Measurements from ENCODE around the gene DUOXA2.

The DUOXA2 gene

DNA sequence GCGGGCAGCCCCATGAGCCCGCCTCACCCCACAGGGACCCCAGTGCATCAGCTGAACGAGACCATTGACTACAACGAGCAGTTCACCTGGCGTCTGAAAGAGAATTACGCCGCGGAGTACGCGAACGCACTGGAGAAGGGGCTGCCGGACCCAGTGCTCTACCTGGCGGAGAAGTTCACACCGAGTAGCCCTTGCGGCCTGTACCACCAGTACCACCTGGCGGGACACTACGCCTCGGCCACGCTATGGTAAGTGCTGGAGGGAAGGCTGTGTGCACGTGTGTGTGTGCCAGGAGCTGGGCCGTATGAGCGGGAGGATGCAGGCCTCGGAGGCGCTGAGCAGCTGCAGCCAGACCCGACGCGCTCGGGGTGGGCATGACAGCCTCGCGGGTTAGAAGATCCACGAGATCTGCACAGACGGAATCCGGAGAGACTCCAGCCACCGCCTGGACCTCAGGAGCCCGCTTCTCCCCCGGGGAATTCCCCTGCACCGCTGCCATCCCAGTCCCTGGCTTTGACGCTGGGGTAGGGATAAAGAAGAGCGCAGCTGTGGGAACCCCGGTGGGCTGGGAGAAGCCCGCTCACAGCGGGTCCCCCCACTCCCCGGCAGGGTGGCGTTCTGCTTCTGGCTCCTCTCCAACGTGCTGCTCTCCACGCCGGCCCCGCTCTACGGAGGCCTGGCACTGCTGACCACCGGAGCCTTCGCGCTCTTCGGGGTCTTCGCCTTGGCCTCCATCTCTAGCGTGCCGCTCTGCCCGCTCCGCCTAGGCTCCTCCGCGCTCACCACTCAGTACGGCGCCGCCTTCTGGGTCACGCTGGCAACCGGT, 2.6 kb downstream of the DUOXA2 start:
- no peak for ATAC-seq
- TF ChIP-seq TCF4 (CRISPR knock-in tag; IDR thresholded peaks at IDR 0.05; ENCODE audit: borderline replicate concordance): no peak
- TF ChIP-seq, protein P1, sequence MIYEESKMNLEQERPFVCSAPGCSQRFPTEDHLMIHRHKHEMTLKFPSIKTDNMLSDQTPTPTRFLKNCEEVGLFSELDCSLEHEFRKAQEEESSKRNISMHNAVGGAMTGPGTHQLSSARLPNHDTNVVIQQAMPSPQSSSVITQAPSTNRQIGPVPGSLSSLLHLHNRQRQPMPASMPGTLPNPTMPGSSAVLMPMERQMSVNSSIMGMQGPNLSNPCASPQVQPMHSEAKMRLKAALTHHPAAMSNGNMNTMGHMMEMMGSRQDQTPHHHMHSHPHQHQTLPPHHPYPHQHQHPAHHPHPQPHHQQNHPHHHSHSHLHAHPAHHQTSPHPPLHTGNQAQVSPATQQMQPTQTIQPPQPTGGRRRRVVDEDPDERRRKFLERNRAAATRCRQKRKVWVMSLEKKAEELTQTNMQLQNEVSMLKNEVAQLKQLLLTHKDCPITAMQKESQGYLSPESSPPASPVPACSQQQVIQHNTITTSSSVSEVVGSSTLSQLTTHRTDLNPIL (CRISPR knock-in tag; IDR thresholded peaks at IDR 0.05; ENCODE audit: low read depth): no peak
- TF ChIP-seq ZC3H10 (CRISPR knock-in tag; IDR thresholded peaks at IDR 0.05): no peak
- TF ChIP-seq ZFP30 (CRISPR knock-in tag; IDR thresholded peaks at IDR 0.05): no peak
- TF ChIP-seq ZNF565 (CRISPR knock-in tag; conservative IDR thresholded peaks at IDR 0.05; ENCODE audit: low read depth): no peak
- no peak for TF ChIP-seq GLIS3 (CRISPR knock-in tag; IDR thresholded peaks at IDR 0.05)
- no peak for TF ChIP-seq CSDC2 (CRISPR knock-in tag; IDR thresholded peaks at IDR 0.05)
- TF ChIP-seq ZFP3 (CRISPR knock-in tag; IDR thresholded peaks at IDR 0.05): no peak
- TF ChIP-seq OSR1 (CRISPR knock-in tag; IDR thresholded peaks at IDR 0.05): no peak
- TF ChIP-seq BACH2 (CRISPR knock-in tag; IDR thresholded peaks at IDR 0.05; ENCODE audit: borderline replicate concordance): no peak
- no peak for TF ChIP-seq ZNF8 (CRISPR knock-in tag; IDR thresholded peaks at IDR 0.05)
- TF ChIP-seq, protein P2, sequence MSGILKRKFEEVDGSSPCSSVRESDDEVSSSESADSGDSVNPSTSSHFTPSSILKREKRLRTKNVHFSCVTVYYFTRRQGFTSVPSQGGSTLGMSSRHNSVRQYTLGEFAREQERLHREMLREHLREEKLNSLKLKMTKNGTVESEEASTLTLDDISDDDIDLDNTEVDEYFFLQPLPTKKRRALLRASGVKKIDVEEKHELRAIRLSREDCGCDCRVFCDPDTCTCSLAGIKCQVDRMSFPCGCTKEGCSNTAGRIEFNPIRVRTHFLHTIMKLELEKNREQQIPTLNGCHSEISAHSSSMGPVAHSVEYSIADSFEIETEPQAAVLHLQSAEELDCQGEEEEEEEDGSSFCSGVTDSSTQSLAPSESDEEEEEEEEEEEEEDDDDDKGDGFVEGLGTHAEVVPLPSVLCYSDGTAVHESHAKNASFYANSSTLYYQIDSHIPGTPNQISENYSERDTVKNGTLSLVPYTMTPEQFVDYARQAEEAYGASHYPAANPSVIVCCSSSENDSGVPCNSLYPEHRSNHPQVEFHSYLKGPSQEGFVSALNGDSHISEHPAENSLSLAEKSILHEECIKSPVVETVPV (CRISPR knock-in tag; IDR thresholded peaks at IDR 0.05): no peak
- no peak for TF ChIP-seq TOX (CRISPR knock-in tag; IDR thresholded peaks at IDR 0.05; ENCODE audit: borderline replicate concordance)
- TF ChIP-seq SNAI2 (CRISPR knock-in tag; IDR thresholded peaks at IDR 0.05): no peak
- no peak for TF ChIP-seq ESRRG (CRISPR knock-in tag; IDR thresholded peaks at IDR 0.05)
- TF ChIP-seq PPARA (CRISPR knock-in tag; IDR thresholded peaks at IDR 0.05; ENCODE audit: borderline replicate concordance): no peak
- TF ChIP-seq, protein P3, sequence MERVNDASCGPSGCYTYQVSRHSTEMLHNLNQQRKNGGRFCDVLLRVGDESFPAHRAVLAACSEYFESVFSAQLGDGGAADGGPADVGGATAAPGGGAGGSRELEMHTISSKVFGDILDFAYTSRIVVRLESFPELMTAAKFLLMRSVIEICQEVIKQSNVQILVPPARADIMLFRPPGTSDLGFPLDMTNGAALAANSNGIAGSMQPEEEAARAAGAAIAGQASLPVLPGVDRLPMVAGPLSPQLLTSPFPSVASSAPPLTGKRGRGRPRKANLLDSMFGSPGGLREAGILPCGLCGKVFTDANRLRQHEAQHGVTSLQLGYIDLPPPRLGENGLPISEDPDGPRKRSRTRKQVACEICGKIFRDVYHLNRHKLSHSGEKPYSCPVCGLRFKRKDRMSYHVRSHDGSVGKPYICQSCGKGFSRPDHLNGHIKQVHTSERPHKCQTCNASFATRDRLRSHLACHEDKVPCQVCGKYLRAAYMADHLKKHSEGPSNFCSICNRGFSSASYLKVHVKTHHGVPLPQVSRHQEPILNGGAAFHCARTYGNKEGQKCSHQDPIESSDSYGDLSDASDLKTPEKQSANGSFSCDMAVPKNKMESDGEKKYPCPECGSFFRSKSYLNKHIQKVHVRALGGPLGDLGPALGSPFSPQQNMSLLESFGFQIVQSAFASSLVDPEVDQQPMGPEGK (CRISPR knock-in tag; IDR thresholded peaks at IDR 0.05; ENCODE audit: borderline replicate concordance): no peak
- TF ChIP-seq ARNTL (CRISPR knock-in tag; IDR thresholded peaks at IDR 0.05; ENCODE audit: borderline replicate concordance, low read depth): no peak
- TF ChIP-seq, protein P4, sequence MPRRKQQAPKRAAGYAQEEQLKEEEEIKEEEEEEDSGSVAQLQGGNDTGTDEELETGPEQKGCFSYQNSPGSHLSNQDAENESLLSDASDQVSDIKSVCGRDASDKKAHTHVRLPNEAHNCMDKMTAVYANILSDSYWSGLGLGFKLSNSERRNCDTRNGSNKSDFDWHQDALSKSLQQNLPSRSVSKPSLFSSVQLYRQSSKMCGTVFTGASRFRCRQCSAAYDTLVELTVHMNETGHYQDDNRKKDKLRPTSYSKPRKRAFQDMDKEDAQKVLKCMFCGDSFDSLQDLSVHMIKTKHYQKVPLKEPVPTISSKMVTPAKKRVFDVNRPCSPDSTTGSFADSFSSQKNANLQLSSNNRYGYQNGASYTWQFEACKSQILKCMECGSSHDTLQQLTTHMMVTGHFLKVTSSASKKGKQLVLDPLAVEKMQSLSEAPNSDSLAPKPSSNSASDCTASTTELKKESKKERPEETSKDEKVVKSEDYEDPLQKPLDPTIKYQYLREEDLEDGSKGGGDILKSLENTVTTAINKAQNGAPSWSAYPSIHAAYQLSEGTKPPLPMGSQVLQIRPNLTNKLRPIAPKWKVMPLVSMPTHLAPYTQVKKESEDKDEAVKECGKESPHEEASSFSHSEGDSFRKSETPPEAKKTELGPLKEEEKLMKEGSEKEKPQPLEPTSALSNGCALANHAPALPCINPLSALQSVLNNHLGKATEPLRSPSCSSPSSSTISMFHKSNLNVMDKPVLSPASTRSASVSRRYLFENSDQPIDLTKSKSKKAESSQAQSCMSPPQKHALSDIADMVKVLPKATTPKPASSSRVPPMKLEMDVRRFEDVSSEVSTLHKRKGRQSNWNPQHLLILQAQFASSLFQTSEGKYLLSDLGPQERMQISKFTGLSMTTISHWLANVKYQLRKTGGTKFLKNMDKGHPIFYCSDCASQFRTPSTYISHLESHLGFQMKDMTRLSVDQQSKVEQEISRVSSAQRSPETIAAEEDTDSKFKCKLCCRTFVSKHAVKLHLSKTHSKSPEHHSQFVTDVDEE (CRISPR knock-in tag; IDR thresholded peaks at IDR 0.05): no peak

DNA sequence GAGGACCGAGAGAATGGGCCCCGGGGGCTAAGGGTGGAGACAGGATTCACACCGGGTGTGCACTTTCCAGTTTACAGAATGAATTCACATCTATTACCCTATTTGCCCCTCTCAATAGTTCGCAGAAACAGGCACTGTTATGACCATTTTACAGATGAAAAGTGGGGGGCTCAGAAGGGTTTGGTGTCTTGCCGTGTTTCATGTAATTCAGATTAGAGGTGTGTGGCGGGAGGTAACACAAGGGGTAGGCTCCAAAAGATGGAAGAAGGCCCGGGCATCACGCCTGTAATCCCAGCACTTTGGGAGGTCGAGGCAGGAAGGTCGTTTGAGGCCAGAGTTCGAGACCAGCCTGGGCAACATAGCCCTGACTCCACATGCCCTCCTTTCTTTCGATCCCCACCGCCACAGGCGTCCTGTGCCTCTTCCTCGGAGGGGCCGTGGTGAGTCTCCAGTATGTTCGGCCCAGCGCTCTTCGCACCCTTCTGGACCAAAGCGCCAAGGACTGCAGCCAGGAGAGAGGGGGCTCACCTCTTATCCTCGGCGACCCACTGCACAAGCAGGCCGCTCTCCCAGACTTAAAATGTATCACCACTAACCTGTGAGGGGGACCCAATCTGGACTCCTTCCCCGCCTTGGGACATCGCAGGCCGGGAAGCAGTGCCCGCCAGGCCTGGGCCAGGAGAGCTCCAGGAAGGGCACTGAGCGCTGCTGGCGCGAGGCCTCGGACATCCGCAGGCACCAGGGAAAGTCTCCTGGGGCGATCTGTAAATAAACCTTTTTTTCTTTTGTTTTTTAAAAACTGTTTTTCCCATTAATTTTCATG, 3.4 kb downstream of the DUOXA2 start:
- ATAC-seq: peak; percentile 49
- TF ChIP-seq PPARA (CRISPR knock-in tag; IDR thresholded peaks at IDR 0.05; ENCODE audit: borderline replicate concordance): no peak
- TF ChIP-seq ZFP30 (CRISPR knock-in tag; IDR thresholded peaks at IDR 0.05): no peak
- no peak for TF ChIP-seq ZNF565 (CRISPR knock-in tag; conservative IDR thresholded peaks at IDR 0.05; ENCODE audit: low read depth)
- TF ChIP-seq OSR1 (CRISPR knock-in tag; IDR thresholded peaks at IDR 0.05): no peak
- TF ChIP-seq, protein P5, sequence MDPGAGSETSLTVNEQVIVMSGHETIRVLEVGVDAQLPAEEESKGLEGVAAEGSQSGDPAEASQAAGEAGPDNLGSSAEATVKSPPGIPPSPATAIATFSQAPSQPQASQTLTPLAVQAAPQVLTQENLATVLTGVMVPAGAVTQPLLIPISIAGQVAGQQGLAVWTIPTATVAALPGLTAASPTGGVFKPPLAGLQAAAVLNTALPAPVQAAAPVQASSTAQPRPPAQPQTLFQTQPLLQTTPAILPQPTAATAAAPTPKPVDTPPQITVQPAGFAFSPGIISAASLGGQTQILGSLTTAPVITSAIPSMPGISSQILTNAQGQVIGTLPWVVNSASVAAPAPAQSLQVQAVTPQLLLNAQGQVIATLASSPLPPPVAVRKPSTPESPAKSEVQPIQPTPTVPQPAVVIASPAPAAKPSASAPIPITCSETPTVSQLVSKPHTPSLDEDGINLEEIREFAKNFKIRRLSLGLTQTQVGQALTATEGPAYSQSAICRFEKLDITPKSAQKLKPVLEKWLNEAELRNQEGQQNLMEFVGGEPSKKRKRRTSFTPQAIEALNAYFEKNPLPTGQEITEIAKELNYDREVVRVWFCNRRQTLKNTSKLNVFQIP (CRISPR knock-in tag; IDR thresholded peaks at IDR 0.05; ENCODE audit: borderline replicate concordance, low read depth): no peak
- TF ChIP-seq ISL1 (CRISPR knock-in tag; IDR thresholded peaks at IDR 0.05): no peak
- TF ChIP-seq BACH2 (CRISPR knock-in tag; IDR thresholded peaks at IDR 0.05; ENCODE audit: borderline replicate concordance): no peak
- TF ChIP-seq RARB (CRISPR knock-in tag; IDR thresholded peaks at IDR 0.05): no peak

All from SK-N-SH treated with all-trans-retinoic acid at 6 μM for 48 hours (cell line).